IPS-NIHi7 (cell line): ENCODE data around the gene FBXW12.

ENCODE experiments used
- DNase-seq: peaks from one replicate; pipeline ENCODE4 v3.0.0; 2012; ENCODE audit warnings: mixed read lengths; ENCODE audit errors: extremely low spot score

Gene FBXW12

DNA sequence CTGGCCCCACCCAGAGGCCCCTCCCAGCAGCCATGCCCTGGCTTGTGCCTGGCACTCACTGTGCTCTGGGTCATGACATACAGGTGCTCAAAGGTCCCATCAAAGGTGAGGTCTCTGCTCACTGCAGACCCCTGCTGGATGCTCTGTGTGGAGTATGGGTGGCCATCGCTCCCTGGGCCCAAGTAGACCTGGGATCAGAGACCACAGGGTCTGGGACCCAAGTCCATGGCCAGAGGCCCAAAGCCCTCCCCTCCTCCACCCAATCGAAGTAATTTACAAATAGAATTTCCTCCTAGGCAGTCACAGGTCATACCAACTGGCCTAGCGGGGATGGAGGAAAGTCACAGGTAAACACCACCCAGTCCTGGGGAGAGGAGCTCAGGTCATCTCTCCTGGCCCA, 50.3 kb downstream of the FBXW12 start:
- DNase-seq, result no peak

DNA sequence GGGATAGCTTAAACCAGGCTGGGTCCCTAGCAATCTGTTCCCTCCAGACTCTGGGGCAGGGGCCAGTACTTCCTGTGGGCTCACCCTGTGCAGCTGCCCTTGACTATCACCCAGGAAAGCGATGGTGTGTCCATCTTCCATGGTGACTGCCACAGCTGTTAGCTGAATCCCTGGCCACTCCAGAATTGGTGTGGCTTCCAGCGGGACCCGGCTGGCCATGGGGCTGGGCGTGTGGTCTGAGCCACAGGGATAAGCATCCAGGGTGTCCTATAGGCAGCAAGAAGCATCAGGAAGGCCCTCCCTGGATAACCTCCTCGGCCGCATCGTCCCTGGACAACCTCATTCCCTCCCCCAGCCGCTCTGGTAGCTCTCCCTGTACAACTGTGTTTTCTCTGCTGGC, 50.7 kb downstream of the FBXW12 start:
- DNase-seq, result no peak

DNA sequence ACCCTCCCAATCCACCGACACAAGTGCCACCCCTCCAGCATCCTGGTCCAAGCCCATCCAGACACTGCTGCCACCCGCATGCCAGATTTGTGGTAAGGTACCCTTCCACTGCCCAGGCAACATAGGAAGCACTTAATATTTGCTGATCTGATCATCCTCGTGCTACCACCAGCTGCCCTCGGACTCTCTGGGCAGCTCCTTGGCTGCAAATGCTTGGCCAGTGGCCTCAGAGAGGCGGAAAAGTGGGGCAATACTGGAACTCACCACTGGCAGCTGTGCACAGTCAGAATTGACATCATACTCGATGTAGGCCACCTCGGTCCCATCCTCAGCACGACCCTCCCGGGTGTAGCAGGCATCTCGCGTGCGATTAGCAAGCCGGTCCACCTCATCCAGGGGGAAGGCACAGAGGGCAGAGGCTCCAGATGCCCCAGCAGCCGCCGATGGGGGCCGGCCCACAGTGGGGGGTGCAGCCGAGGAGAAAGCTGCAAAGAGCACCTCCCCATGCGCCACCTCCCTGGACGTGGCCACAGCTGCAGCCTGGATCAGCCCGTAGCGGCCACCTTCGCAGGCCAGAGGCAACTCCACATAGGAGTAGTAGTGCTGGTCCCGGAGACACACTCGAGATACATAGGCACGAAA, 51.3 kb downstream of the FBXW12 start:
- DNase-seq, result no peak

DNA sequence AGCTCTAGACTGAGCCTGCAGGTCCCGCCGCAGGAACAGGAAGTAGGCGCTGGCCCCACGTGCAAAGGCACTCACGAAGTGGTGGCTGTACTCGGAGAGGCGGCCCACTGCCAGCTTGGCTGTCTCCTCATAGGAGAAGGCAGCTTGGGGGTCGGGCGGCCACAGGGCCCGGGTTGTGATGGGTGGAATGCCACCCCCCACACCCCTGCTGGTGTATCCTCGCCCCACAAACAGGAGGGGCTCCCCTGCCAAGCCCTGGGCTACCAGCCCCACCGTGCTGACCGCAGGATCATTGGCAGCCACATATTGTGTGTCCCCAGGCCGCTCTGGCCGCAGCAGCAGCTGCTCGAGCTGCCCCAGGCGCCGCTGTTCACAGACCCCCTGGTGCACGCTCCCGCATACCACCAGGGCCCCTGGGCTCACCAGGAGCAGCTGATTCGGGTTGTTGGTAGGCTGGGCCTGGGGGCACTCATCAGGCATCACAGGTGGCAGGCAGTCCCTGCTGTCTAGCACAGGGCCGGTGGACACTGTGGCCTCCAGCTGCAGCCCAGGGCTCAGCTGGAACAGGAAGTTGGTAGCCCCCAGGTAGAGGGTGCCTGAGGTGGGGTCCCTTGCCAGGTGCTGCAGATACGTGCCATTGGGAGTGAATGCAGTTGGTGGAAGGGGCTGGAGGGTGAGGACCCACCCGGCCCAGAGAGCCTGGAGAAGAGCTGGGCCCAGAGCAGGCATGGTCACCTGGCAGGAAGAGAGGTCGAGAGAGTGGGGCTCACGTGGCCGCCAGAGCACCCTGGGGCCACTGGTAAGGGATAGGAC, 52.1 kb downstream of the FBXW12 start:
- DNase-seq, result no peak

DNA sequence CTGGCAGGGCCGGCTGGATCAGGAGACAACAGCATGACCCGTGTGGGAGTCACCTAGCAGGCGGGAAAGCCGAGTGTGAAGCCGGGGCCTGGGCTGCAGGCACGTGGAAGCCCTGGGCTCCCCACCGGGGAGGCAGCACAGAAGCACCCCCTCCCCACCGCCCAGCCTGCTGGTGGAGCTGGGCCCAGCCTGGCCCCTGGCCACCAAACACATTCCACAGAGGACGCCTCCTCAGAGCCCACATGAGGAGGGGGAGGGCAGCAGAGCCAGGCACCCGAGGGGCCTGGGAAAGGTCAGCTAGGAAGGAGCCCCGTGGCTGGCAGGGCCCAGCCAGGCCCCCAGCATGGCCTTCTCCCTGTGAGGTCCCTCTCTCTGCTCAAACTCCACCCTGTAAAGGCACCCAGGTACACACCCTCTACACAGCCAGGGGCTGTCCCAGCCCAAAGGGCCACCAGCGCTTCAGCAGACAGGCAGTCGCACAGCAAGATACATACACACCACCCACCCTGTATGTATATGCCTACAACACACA, 53.3 kb downstream of the FBXW12 start:
- no peak for DNase-seq

DNA sequence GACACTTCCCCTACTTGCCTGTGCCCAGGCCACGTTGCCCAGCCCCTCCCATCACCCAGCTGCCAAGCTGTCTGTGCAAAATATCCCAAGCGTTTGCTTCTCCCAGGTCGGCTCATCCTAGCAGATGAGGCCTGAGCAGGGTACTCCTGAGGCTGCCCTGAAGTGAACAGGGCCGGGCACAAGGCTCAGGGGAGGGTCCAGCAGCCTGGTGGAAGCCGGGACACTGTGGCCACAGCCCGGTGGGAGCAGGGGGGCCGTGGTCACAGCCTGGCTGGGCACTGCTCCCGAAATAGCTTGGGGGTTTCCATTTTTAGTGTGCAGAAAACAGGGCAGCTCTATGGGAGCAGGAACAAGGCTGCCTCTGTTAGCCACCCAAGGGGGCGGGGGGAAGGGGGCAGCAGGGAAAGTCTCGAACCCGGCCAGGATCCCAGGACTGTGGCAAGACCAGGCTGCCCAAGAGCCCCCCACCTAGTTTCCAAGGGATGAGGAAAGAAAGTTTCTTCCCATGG, 54.4 kb downstream of the FBXW12 start:
- DNase-seq, result no peak

DNA sequence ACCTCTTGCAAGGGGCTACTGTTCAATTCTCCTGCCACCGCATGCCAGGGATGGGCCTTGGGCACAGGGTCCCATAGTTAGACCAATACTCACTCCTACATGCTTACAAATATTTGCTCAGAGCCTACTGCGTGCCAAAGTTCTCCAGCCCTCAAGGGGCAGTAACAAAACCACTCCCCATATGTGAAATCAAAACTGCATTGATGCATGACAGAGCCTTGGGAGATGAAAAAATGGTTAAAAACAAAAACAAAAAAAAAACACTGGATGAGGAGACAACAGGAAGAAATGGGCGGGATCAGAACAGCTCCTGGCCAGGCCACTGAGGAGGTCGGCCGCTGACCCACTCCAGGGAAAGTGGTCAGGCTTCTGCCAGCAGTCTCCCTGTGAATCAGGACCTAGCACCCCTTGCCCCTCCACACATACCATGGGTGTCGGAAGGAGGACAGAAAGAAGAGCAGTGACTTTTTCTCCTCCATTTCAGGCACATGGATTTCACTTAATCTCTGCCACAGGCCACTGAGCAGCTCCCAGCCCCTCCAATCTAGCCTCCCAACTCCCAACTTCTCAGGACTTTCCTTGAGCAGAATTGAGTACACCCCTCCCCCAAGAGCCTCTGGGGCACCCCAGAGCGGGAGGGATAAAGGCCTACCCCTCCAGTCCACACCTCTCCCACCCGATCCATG, 55.1 kb downstream of the FBXW12 start:
- DNase-seq, result no peak

DNA sequence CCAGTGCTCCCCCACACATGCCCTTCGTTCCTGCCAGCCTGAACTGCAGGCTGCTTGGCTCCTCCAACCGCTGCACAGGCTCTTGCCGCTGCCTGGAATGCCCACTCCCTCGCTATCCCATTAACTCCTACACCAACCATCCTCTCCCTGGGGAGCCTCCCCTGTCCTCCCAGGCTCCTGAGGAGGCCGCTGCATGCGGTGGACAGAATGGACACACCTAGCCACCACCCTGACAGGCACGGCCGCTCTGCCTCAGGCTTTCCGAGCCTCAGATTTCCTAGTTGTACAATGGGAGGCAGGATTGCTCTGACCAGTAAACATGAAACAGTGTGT, 55.6 kb downstream of the FBXW12 start:
- DNase-seq, result no peak

DNA sequence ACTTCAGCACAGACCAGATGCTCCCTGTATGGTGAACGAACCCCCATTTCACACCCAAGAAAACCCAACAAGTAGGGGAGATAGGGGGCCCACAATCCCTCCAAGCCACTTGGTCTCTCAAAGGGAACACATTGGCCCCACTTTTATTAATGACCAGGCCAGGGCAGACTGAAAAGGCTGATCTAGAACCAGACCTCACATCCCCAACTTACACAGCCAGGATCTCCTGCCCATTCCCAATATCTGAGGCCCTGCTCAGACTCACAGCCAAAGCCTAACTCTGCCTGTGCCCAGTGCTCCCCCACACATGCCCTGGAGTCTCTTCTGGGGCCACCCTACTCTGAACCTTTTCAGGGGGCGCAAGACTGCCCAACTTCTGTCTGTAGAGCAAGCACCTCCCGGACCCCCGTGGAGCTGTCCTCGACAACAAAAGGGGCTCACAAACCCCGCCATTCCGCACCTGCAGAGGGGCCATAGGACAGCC, 56.1 kb downstream of the FBXW12 start:
- no peak for DNase-seq

DNA sequence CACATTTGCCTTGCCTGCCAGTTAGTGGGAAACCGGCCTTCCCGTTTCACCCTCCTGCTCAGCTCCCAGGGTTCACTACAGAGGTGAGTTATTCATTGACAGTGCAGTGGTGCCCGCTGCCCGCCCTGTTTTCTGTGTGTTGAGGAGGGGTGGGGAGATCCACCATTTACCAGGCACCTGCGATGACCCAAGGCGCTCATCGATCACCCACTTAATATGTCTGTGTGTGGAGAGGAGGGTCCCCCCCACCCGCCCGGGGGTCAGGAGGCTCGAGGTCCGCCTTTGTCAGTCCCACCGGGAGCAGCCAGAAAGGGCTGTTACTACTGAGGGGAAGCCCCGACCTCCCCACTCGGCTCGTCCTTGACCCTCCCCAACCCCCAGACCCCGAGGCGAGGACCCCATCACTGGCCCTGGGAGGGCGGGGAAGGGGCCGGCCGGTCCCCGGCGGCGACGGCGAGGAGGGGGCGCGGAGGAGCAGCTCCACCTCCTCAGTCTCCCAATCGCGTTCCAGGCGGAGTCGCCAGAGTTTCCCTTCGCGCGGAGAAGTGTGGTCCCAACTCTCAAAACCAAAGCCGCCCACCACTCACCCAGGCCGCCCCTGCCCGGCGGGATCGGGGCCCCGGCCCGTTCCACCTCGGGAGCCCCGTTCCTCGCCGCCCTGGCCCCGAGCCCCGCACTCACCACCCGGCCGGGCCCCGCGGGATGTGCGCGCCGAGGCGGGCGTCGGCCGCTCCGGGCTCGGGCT, 56.7 kb downstream of the FBXW12 start:
- DNase-seq, result peak; percentile 68

DNA sequence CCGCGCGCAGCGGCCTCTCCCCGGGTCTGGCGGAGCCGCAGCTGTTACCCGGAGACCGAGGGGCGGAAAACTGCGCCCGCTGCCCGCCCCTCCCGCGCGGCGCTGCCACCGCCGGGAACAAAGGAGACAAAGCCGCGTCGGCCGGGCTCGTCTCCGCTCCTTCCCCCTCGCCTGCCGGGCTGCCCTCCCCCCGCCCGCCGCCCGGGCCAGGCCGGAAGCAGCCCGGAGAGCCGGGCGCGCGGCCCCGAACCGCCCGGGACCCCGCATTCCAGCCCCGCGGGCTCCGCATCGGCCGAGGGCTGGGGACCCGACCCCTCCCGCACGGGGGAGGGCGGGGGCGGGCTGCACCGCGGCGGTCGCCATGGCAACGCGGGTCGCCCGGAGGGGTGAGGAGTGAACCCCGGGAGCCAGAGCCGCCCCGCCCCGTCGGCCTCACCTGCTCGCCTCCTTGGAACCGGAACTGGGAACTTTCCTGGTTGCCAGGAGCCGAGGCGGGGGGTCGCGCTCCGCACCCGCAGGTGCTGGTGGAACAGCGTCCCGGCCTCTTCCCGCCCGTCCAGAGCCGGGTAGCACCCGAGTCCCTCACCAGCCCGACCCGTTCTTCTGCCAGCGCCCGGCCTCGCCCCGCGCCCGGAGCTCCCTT, 57.4 kb downstream of the FBXW12 start:
- DNase-seq, result peak; percentile 83

DNA sequence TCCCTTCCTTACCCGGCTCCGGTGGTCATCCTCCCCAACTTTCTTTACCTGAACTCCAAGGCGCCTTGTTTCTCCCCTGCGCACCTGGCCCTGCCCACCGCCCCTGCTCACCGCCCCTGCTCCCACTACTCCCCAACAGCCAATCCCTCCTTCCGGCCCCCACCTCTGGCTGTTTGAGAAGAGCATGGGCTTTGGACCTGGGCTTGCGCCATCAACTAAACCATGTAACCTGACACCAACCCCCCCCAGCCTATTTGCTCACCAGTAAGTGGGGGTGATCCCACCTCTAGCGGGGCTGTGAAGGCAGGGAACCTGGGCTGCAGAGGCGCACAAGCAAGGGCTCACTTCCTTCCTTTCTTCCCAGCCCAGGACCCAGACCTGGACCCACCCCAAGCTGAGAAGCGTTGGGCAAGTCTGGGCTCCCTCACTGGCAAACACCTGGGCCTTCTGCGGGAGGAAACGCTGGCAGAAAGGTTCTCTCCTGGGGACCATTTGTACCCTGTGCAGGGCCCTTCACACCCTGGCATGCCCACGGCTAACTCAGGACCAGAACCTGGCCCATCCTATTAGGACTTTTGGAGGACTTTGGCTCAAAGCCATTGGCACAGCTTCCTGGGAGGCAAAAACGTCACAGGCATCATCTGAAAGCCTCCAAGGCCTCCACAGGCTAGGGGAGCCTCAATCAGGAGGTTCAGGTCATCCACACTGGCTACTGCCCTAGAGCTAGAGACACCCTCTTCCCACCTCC, 58.1 kb downstream of the FBXW12 start, which contains the start of gene PLXNB1:
Gene PLXNB1 (minus strand): TSS at position 127 of the 748 bp plus-strand sequence. CDS start 5,475 bp downstream, outside the sequence.
- peak; percentile 92 for DNase-seq

DNA sequence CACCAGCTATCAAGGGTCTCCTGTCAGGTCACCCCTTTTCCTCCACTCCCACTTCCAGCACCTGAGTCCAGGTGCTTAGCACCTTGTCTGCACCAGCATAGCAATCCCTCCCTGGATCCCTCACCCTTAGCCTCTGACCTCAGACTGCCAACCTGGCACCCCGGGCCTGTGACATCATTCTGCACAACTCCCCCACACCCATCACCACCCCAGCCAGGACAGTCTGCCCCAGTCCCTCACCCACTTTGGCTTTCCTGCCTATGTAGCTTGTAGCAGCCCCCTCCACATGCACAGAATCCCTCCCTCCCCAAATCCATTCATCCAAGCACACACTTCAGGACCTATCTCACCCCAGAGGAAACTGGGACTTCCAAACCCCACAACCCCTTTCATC, 58.7 kb downstream of the FBXW12 start:
- no peak for DNase-seq

DNA sequence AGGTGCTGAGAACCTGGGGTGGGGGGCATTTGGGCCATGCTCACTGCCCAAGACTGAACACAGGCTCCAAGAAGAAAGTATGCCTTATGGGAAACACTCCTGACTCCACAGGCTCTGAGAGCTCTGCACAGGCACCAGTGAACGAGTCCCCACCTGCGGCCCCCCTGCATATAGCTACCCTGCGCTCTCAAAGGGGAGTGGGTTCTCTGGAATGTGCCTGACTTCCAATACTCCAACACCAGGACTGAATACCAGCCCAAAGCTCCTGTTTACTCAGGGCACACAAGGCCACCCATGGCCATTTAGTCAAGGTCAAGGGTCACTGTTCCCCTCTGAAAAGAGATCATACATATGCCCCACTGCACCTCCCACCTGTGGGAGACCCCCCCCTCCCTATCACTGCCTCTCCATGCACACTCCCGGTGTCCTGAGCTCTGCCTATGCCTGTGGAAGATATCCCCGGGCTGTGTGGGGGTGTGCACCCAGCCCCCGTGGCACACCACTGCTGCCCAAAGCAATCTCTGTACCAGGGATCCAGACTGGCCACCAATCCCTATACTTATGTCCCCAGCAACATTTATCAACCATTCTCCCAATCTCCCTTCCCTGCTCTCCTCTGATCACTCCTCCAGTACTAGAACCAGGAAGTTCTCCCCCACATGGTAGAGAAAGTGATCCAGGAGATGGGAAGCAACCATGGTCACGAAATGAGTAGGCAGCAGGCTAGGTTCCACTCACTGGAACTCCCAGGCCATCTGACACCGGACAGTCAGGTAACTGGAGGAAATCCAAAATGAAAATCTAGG, 59.4 kb downstream of the FBXW12 start:
- no peak for DNase-seq

DNA sequence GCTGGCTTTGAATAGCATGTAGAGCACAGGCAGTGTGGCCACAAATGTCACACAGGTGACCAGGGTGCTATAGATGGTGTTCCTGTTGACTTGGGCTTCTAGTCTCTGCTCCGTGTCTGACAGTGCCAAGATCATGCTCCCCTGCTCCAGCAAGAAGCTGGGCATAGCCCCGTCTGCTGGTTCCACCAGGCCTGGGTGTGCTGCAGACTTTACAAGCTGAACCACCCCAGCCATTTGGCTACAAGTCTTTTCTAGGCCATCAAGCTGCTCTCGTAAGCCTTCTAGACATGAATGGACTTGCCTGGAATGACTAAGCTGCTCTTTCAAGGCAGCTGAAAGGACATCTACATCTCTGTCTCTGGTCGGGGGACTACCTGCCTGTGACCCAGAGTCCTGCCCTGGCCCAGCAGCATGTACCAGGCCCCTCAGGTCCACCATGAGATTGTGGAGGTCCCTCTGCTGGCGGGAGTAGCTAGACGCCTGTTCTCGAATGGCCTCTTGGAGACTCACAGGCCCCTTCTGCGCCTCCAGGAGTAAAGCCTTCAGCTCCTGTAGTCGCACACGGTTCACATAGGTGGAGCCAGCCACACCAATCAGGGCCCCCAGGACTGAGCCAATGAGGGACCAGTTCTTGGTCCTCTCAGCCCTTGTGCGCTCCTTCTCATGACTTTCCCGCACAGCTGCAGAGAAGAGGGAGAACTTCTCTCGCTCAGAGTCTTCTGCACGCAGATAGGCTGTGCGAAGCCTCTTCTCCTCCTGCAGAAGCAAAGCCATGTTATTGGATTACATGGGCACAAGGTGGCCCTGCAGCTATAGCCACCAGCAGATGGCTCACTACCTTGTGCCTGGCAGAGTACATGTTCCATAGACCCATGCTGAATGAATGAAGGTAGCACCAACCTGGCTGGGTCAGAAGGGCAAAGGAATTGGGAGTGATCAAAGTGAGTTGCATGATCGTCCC, 60.7 kb downstream of the FBXW12 start:
- peak; percentile 72 for DNase-seq

DNA sequence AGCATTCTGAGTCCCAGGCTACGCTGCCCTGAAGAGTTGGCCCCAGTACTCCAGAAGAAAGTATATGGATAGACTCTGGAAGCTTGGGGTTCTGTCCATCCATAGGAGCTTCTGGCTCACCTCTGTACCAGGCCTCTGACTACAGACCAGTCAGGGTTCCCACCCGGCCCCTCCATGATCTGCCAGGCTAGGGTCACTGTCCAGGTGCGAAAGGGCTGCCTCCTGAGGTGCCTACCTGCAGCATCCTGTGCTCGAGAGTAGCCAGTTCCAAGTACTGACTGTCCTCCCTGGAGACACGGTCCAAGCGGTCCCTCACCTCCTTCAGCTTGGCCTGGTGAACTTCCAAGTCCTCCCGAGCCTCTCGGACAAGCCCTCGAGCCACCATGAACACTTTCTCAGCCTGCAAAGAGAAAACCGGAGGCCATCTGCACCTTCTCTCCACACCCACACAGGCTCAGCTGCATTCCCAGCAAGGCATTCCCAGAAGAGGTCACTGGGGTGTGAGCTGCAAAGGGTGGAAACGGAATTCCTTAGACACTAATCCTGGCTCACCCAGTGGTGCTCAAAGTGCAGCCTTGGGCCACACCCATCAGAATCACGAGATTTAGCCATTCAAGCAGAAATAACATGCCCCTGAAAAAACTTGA, 61.6 kb downstream of the FBXW12 start:
- DNase-seq, result no peak

DNA sequence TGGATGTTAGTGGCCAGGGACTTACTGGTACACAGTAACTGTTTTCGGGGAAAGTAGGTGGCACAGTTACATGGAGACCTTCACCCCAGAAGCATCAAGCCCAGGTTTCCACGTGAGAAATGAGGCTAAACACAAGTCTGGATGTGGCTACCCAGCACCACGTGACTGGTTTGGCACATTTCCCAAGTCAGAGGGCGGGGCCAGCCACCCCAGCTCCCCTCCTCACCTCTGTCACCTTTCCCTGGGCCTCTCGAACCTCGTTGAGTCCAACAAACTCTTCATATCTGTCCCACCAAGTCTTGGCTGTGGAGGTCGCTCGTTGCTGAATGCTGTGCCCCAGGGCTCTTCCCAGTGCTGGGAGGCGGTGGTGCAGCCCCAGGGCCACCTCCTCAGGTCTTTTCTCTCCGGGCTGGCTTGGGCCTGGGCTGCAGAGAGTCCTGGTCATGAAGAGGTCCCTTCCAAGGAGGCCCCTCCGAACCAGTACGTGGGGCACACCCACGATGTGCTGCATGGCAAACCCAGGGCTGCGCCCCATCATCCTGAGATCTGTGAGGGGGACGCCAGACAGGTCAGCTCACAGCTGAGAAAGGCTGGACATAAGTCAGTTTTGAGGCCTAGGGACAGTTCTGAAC, 62.7 kb downstream of the FBXW12 start:
- no peak for DNase-seq
